ENCODE data around the gene NMT1.
A peak's percentile ranks its signal among the peaks of the same experiment; 100 is the strongest.

- TF ChIP-seq CTCF (IDR thresholded peaks at IDR 0.05) = peak in 2 of 3 experiments; percentile 9 to 17
- no peak for TF ChIP-seq POLR2AphosphoS5 (IDR thresholded peaks at IDR 0.05)
Measured at GRCh38 chr17:45016823-45017222, 44.3 kb upstream of the NMT1 start.

Data from esophagus muscularis mucosa (tissue), 3 donors.